ENCODE results near the gene PRKN. TPM values are rescaled to one million over a fixed set of nuclear protein-coding genes. Genes with fewer than 3 reads are reported as not detected.

PRKN gene
- total and polyA plus RNA-seq, 2 experiments from 2014 or later = 2.3 to 3.9 TPM

- no peaks in the 10 kb centered on the region for H4K20me1 ChIP-seq (ENCODE audit: insufficient read depth, poor library complexity, severe bottlenecking)
- no peaks in the 10 kb centered on the region for H3K27me3 ChIP-seq
- H3K4me2 ChIP-seq = no peak overlapping the region
- H3K4me3 ChIP-seq = no peak overlapping the region
- H3K9me2 ChIP-seq (replicated peaks; ENCODE audit: insufficient read depth) = no peaks in the 10 kb centered on the region
- DNase-seq (ENCODE audit: low spot score) = no peak
- no peaks in the 10 kb centered on the region for H3K4me1 ChIP-seq (ENCODE audit: insufficient read depth)
- H2AFZ ChIP-seq = no peak overlapping the region
- no peak overlapping the region for H3K27ac ChIP-seq
- no peaks in the 10 kb centered on the region for H3K79me2 ChIP-seq
- TF ChIP-seq EZH2 (IDR thresholded peaks at IDR 0.05; ENCODE audit: borderline replicate concordance) (no peak), EZH2phosphoT487 (IDR thresholded peaks at IDR 0.05; ENCODE audit: low read depth, severe bottlenecking, unreplicated experiment) (no peak), CTCF (IDR thresholded peaks at IDR 0.05; ENCODE audit: poor library complexity) (no peak)
- WGBS (ENCODE audit: low lambda C conversion rate, missing lambda C conversion rate) = 97% methylated on average over 1 of the region's 1 CpG
- no peaks in the 10 kb centered on the region for H3K36me3 ChIP-seq (replicated peaks; ENCODE audit: insufficient read depth, low read depth)
- H3K9me3 ChIP-seq (ENCODE audit: low read depth) = no peaks in the 10 kb centered on the region
Observed at GRCh38 chr6:161651949-161652348, 1075.6 kb downstream of the PRKN start.

- no peak overlapping the region for H3K27ac ChIP-seq
- H3K4me2 ChIP-seq = no peak overlapping the region
- no peaks in the 10 kb centered on the region for H3K79me2 ChIP-seq
- WGBS (ENCODE audit: low lambda C conversion rate, missing lambda C conversion rate) = 76% methylated on average over 4 of the region's 4 CpGs
- no peaks in the 10 kb centered on the region for H3K27me3 ChIP-seq
- no peak overlapping the region for H2AFZ ChIP-seq
- TF ChIP-seq EZH2 (IDR thresholded peaks at IDR 0.05; ENCODE audit: borderline replicate concordance) (no peak), EZH2phosphoT487 (IDR thresholded peaks at IDR 0.05; ENCODE audit: low read depth, severe bottlenecking, unreplicated experiment) (no peak), CTCF (IDR thresholded peaks at IDR 0.05; ENCODE audit: poor library complexity) (no peak)
- no peak for DNase-seq (ENCODE audit: low spot score)
- no peak overlapping the region for H3K4me3 ChIP-seq
- H3K36me3 ChIP-seq (replicated peaks; ENCODE audit: insufficient read depth, low read depth) = no peaks in the 10 kb centered on the region
- no peaks in the 10 kb centered on the region for H4K20me1 ChIP-seq (ENCODE audit: insufficient read depth, poor library complexity, severe bottlenecking)
- H3K9me2 ChIP-seq (replicated peaks; ENCODE audit: insufficient read depth) = no peaks in the 10 kb centered on the region
- no peaks in the 10 kb centered on the region for H3K4me1 ChIP-seq (ENCODE audit: insufficient read depth)
- no peaks in the 10 kb centered on the region for H3K9me3 ChIP-seq (ENCODE audit: low read depth)
Observed at GRCh38 chr6:161649841-161650240, 1077.7 kb downstream of the PRKN start.

- Histone ChIP-seq H3K4me2 (no peak overlapping the region), H3K9me2 (replicated peaks; ENCODE audit: insufficient read depth) (no peaks in the 10 kb centered on the region), H3K27me3 (no peaks in the 10 kb centered on the region), H3K79me2 (no peaks in the 10 kb centered on the region), H3K27ac (no peak overlapping the region), H3K4me1 (ENCODE audit: insufficient read depth) (no peaks in the 10 kb centered on the region), H3K4me3 (no peak overlapping the region), H2AFZ (no peak overlapping the region), H4K20me1 (ENCODE audit: insufficient read depth, poor library complexity, severe bottlenecking) (no peaks in the 10 kb centered on the region), H3K9me3 (ENCODE audit: low read depth) (no peaks in the 10 kb centered on the region), H3K36me3 (replicated peaks; ENCODE audit: insufficient read depth, low read depth) (no peaks in the 10 kb centered on the region)
- no peak for DNase-seq (ENCODE audit: low spot score)
- WGBS (ENCODE audit: low lambda C conversion rate, missing lambda C conversion rate) = 87% methylated on average over 2 of the region's 2 CpGs
- TF ChIP-seq EZH2 (IDR thresholded peaks at IDR 0.05; ENCODE audit: borderline replicate concordance) (no peak), CTCF (IDR thresholded peaks at IDR 0.05; ENCODE audit: poor library complexity) (no peak), EZH2phosphoT487 (IDR thresholded peaks at IDR 0.05; ENCODE audit: low read depth, severe bottlenecking, unreplicated experiment) (no peak)
Observed at GRCh38 chr6:161649068-161649467, 1078.5 kb downstream of the PRKN start.

GRCh38 chr6:161647234-161647633, 1080.3 kb downstream of the PRKN start:
- Histone ChIP-seq H2AFZ (no peak overlapping the region), H3K79me2 (no peaks in the 10 kb centered on the region), H3K4me1 (ENCODE audit: insufficient read depth) (no peaks in the 10 kb centered on the region), H4K20me1 (ENCODE audit: insufficient read depth, poor library complexity, severe bottlenecking) (no peaks in the 10 kb centered on the region), H3K9me2 (replicated peaks; ENCODE audit: insufficient read depth) (no peaks in the 10 kb centered on the region), H3K4me2 (no peak overlapping the region), H3K27me3 (no peaks in the 10 kb centered on the region), H3K27ac (no peak overlapping the region), H3K36me3 (replicated peaks; ENCODE audit: insufficient read depth, low read depth) (no peaks in the 10 kb centered on the region), H3K4me3 (no peak overlapping the region), H3K9me3 (ENCODE audit: low read depth) (no peaks in the 10 kb centered on the region)
- TF ChIP-seq EZH2phosphoT487 (IDR thresholded peaks at IDR 0.05; ENCODE audit: low read depth, severe bottlenecking, unreplicated experiment) (no peak), CTCF (IDR thresholded peaks at IDR 0.05; ENCODE audit: poor library complexity) (no peak), EZH2 (IDR thresholded peaks at IDR 0.05; ENCODE audit: borderline replicate concordance) (no peak)
- DNase-seq (ENCODE audit: low spot score) = no peak
- WGBS (ENCODE audit: low lambda C conversion rate, missing lambda C conversion rate) = 69% methylated on average over 4 of the region's 4 CpGs
